BJ (cell line): Measurements from ENCODE around the gene PTPRB. TPM values are rescaled to one million over a fixed set of nuclear protein-coding genes. Genes with fewer than 3 reads are reported as not detected.

Experiments used
- CTCF ChIA-PET: fragments of 350-600 bp; formaldehyde crosslinking; extraction: SDS; loops from one replicate; lab custom pipeline; 2021; ENCODE audit warnings: antibody characterized with exemption, inconsistent platforms; lab: Yijun Ruan, JAX
- POLR2A ChIA-PET: fragments of 300-600 bp; sonication (Branson Sonifier 250); formaldehyde crosslinking; extraction: SDS; loops from one replicate; lab custom pipeline; 2021; ENCODE audit warnings: antibody characterized with exemption; lab: Charles Lee
- DNase-seq: peaks from one replicate; pipeline ENCODE4 v3.0.0-alpha.2; 2011; ENCODE audit warnings: low read depth
- H3K27me3 ChIP-seq: 2 replicates; pipeline ENCODE4 v1.6.0; 2011; ENCODE audit warnings: low read length; ENCODE audit not compliant: control insufficient read depth, insufficient read depth
- H3K36me3 ChIP-seq: 2 replicates; pipeline ENCODE4 v1.5.1; 2011; ENCODE audit warnings: low read length; ENCODE audit not compliant: control insufficient read depth, insufficient read depth
- H3K4me3 ChIP-seq: 2 replicates; pipeline ENCODE4 v1.5.1; 2011; ENCODE audit warnings: low read depth, mild to moderate bottlenecking, control low read depth, low read length
- polyA plus RNA-seq: library from polyadenylated mRNA; depleted of rRNA; stranded (reverse); fragments of >200 nt; gene quantifications from 2 replicates; pipeline ENCODE4 v1.2.3, GENCODE V29; 2011
- TF ChIP-seq, protein P1 (sequence below): IDR thresholded peaks from 2 replicates; pipeline ENCODE4 v1.5.1; 2011; ENCODE audit warnings: low read depth, mild to moderate bottlenecking, control low read depth, inconsistent platforms, low read length, moderate library complexity; ENCODE audit not compliant: insufficient read depth

The PTPRB gene
- polyA plus RNA-seq, 1 experiment: 1.7 TPM

DNA sequence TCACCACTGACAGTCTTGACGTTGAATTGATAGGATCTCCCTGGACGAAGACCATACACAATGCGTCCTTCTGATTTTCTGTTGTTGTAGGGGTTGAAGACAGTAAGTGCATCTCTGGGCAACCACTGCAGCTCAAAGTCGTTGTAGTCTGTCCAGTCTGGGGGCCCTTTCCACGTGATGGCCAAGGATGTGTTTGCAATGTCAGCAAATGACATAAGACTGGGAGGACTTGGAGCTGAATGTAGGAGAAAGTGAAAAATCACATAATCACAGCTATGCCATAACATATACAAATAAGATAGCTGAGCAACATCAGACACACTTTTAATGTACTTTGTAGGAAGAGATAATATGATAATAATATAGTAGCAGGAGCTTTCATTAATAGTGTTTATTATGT is 77.8 kb downstream of the PTPRB start:
- no peak for DNase-seq
- TF ChIP-seq, protein P1, sequence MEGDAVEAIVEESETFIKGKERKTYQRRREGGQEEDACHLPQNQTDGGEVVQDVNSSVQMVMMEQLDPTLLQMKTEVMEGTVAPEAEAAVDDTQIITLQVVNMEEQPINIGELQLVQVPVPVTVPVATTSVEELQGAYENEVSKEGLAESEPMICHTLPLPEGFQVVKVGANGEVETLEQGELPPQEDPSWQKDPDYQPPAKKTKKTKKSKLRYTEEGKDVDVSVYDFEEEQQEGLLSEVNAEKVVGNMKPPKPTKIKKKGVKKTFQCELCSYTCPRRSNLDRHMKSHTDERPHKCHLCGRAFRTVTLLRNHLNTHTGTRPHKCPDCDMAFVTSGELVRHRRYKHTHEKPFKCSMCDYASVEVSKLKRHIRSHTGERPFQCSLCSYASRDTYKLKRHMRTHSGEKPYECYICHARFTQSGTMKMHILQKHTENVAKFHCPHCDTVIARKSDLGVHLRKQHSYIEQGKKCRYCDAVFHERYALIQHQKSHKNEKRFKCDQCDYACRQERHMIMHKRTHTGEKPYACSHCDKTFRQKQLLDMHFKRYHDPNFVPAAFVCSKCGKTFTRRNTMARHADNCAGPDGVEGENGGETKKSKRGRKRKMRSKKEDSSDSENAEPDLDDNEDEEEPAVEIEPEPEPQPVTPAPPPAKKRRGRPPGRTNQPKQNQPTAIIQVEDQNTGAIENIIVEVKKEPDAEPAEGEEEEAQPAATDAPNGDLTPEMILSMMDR: no peak
- CTCF ChIA-PET: interaction anchor here (1.8 kb wide), 1 partner anchor 11 kb away, joined by 4 read pairs; no protein-coding TSS in a partner anchor
- Histone ChIP-seq H3K4me3 (no peak overlapping the region), H3K36me3 (no peaks in the 10 kb centered on the region), H3K27me3 (no peaks in the 10 kb centered on the region)
- POLR2A ChIA-PET: no interaction called here

DNA sequence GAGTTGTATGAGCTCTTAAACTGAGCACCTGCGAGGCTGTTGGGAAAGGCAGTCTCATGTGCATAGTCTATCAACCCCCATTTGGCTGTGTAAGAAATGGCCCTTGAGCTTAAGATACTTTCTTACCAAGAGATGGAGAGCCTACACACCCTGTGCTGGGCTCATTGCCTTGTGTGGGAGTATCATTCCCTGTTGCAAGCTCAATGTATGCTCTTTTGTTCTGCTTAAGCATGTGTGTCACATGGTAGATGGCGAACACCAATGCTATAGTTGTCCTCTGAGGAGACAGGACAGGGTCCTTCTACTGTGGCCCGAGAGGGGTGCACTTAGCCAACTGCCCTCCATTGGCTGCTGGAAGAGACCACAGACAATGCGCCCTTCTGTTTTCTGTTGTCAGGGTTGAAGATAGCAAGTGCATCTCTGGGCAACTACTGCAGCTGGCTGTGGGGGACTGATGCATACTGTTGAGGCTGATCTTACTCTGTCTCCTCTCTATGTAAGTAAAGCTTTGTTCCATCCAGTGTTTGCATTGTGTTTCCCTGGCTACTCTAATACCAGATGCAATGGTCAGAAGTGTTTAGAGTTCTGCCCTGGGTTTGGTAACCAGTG is 79.5 kb downstream of the PTPRB start:
- DNase-seq: no peak
- TF ChIP-seq, protein P1: no peak
- Histone ChIP-seq H3K27me3 (no peaks in the 10 kb centered on the region), H3K4me3 (no peak overlapping the region), H3K36me3 (no peaks in the 10 kb centered on the region)
- ChIA-PET POLR2A (no interaction called here), CTCF (no interaction called here)

DNA sequence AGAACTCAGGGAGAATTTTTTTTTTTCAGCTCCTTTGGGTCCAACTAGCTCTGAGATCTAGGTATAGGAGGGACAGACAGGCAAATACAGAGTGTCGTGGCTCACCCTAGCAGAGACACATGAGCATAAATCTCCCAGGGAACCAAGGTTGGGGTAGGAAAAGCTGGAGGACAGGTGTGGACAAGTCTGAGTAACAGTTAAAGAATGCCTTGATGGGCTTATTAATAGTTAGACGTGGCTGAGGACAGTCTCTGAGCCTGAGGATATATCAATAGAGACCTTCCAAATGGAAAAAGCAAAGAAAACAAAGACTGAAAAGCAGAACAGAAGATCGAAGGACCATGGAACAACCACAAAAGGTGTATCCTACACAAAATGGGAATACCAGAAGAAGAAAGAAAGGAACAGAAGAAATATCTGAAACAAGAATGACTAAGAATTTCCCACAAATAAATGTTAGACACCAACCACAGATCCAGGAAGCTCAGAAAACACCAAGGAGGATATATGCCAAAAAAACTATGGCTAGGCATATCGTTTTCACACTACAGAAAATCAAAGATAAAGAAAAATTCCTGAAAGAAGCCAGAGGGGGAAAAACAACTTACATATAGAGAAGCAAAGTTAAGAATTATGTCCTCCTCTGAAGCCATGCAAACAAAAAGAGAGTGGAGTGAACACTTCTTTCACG is 80.9 kb downstream of the PTPRB start:
- DNase-seq: no peak
- ChIA-PET CTCF (interaction anchor here (0.7 to 1.7 kb wide), 4 partner anchors 10 to 677 kb away, joined by 3 to 4 read pairs (median 3); no protein-coding TSS in a partner anchor), POLR2A (no interaction called here)
- no peaks in the 10 kb centered on the region for H3K36me3 ChIP-seq
- no peak overlapping the region for H3K4me3 ChIP-seq
- TF ChIP-seq, protein P1: no peak
- H3K27me3 ChIP-seq: no peaks in the 10 kb centered on the region

DNA sequence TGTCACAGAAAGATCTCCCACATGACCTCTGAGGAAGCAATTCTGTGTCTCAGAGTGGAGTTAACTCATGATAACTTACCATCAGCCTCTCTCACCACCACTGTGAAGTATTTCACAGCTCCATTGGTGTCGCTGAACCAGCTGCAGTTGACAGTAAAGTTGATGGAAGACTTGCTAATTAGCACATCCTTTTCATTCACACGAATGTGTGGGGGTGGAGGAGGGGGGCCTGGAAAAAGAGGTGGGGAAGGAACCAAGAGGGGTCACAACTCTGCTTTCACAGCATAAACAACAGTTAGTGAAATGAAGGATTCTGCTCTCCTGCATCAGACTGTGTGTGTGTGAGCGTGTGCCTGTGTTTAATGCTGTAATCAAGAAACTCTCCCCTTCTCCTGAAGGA is 82.1 kb downstream of the PTPRB start:
- Histone ChIP-seq H3K4me3 (no peak overlapping the region), H3K36me3 (no peaks in the 10 kb centered on the region), H3K27me3 (no peaks in the 10 kb centered on the region)
- ChIA-PET CTCF (no interaction called here), POLR2A (no interaction called here)
- TF ChIP-seq, protein P1: no peak
- no peak for DNase-seq

DNA sequence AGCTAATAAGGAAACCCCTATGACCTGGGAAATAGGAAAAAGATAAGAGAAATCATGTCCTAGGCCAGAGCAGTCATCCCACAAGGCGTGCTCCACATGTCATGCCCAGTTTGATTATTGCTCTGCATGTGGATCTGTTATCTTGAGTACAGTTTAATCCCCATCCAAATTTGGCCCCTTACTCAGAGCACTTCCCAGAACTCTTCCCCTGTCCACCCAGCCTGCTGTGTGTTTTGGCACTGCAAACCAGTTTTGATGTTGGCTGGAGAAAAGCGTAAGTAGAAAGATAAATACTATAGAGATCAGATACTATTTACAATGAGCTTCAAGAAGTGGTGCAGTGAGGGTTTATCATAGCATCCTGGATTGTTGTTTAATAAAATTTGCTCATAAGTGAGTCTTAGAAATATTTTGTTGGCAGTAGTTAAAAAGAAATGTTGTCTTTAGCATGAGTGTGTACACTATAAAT is 83.8 kb downstream of the PTPRB start:
- TF ChIP-seq, protein P1: no peak
- H3K27me3 ChIP-seq: no peaks in the 10 kb centered on the region
- no peak overlapping the region for H3K4me3 ChIP-seq
- no peaks in the 10 kb centered on the region for H3K36me3 ChIP-seq
- ChIA-PET CTCF (interaction anchor here (1.0 to 1.3 kb wide), 2 partner anchors 10 to 15 kb away, joined by 3 read pairs; no protein-coding TSS in a partner anchor), POLR2A (no interaction called here)
- no peak for DNase-seq
